ENCODE measurements around the gene JADE3. TPM values are rescaled to one million over a fixed set of nuclear protein-coding genes. Genes with fewer than 3 reads are reported as not detected.
A peak's percentile ranks its signal among the peaks of the same experiment; 100 is the strongest.

Gene JADE3
- total RNA-seq (17.3 and 18.6 TPM in 2 replicates), polyA plus RNA-seq (5.9 and 6.4 TPM in 2 replicates)

DNA sequence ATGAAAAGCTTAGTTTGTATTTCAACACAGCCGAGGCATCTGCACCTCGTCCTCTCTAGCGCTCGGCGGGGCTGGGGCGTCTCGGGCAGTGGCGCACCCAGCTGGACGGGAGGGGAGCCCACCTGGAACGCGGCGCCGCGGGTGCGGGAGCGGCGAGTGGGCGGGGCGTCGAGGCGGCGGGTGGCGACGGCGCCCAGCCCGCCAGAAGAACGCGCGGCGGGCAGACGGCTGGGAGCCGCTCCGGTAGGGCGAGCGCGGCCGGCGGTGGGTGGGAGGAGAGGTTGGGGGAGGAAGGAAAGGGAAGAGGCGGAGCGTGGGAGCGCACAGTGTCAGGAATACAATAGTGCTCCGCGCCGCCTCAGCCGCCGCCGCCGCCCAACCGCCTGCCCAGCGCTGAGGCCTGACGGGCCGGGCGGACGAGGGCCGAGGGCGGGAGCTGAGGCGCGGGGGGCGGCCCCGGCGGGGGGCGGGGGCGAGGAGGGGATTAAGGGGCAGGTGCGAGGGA, at the start of gene JADE3:
TSS of gene JADE3 (plus strand) at position 324 of the 505 bp plus-strand sequence. CDS start 72,474 bp downstream, outside the sequence.
- WGBS (ENCODE audit: low lambda C conversion rate, missing lambda C conversion rate), result 45% methylated on average over 16 of the region's 64 CpGs
- H3K4me1 ChIP-seq (ENCODE audit: insufficient read depth), result peaks cover 4% of the 10 kb centered on the region
- H3K9me3 ChIP-seq (ENCODE audit: low read depth), result no peaks in the 10 kb centered on the region
- H3K27me3 ChIP-seq, result no peaks in the 10 kb centered on the region
- H4K20me1 ChIP-seq (ENCODE audit: insufficient read depth, poor library complexity, severe bottlenecking), result no peaks in the 10 kb centered on the region
- H3K27ac ChIP-seq, result peak within 1 kb of the TSS; percentile 67
- peak; percentile 83 for DNase-seq (ENCODE audit: low spot score)
- peak within 1 kb of the TSS; percentile 79 for H3K4me2 ChIP-seq
- H3K9me2 ChIP-seq (replicated peaks; ENCODE audit: insufficient read depth), result no peaks in the 10 kb centered on the region
- peak within 1 kb of the TSS; percentile 87 for H3K4me3 ChIP-seq
- no peaks in the 10 kb centered on the region for H3K36me3 ChIP-seq (replicated peaks; ENCODE audit: insufficient read depth, low read depth)
- peak within 1 kb of the TSS; percentile 45 for H2AFZ ChIP-seq
- TF ChIP-seq EZH2phosphoT487 (IDR thresholded peaks at IDR 0.05; ENCODE audit: low read depth, severe bottlenecking, unreplicated experiment) (no peak), EZH2 (IDR thresholded peaks at IDR 0.05; ENCODE audit: borderline replicate concordance) (no peak)
- TF ChIP-seq, protein P1, sequence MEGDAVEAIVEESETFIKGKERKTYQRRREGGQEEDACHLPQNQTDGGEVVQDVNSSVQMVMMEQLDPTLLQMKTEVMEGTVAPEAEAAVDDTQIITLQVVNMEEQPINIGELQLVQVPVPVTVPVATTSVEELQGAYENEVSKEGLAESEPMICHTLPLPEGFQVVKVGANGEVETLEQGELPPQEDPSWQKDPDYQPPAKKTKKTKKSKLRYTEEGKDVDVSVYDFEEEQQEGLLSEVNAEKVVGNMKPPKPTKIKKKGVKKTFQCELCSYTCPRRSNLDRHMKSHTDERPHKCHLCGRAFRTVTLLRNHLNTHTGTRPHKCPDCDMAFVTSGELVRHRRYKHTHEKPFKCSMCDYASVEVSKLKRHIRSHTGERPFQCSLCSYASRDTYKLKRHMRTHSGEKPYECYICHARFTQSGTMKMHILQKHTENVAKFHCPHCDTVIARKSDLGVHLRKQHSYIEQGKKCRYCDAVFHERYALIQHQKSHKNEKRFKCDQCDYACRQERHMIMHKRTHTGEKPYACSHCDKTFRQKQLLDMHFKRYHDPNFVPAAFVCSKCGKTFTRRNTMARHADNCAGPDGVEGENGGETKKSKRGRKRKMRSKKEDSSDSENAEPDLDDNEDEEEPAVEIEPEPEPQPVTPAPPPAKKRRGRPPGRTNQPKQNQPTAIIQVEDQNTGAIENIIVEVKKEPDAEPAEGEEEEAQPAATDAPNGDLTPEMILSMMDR (IDR thresholded peaks at IDR 0.05; ENCODE audit: poor library complexity), result no peak
- peaks cover 38% of the 10 kb centered on the region for H3K79me2 ChIP-seq

DNA sequence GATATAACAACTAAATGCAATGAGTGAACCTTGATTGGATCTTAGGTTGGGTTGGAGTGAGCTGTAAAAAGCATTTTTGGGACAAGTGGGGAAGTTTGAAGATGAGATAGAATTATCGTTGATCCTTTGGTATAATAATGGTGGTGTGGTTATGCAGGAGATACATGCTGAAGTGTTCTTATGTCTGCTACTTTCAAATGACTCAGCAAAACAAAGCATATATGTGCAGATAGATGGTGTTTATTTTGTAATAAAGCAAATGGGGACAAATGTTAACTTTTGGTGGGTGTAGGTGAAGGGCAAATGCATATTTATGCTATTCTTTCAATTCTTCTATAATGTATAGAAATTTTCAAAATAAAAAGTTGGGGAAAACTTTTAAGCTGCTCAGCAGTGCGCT, 49.1 kb upstream of the JADE3 start:
- Histone ChIP-seq H3K27ac (no peak overlapping the region), H3K4me1 (ENCODE audit: insufficient read depth) (no peaks in the 10 kb centered on the region), H2AFZ (no peak overlapping the region), H3K9me2 (replicated peaks; ENCODE audit: insufficient read depth) (no peaks in the 10 kb centered on the region), H3K9me3 (ENCODE audit: low read depth) (no peaks in the 10 kb centered on the region), H3K36me3 (replicated peaks; ENCODE audit: insufficient read depth, low read depth) (no peaks in the 10 kb centered on the region), H3K4me3 (no peak overlapping the region), H3K79me2 (no peaks in the 10 kb centered on the region), H3K4me2 (no peak overlapping the region), H4K20me1 (ENCODE audit: insufficient read depth, poor library complexity, severe bottlenecking) (no peaks in the 10 kb centered on the region), H3K27me3 (no peaks in the 10 kb centered on the region)
- WGBS (ENCODE audit: low lambda C conversion rate, missing lambda C conversion rate), result 88% methylated on average over 2 of the region's 2 CpGs
- TF ChIP-seq EZH2 (IDR thresholded peaks at IDR 0.05; ENCODE audit: borderline replicate concordance) (no peak), EZH2phosphoT487 (IDR thresholded peaks at IDR 0.05; ENCODE audit: low read depth, severe bottlenecking, unreplicated experiment) (no peak)
- TF ChIP-seq, protein P1 (IDR thresholded peaks at IDR 0.05; ENCODE audit: poor library complexity), result no peak
- no peak for DNase-seq (ENCODE audit: low spot score)

DNA sequence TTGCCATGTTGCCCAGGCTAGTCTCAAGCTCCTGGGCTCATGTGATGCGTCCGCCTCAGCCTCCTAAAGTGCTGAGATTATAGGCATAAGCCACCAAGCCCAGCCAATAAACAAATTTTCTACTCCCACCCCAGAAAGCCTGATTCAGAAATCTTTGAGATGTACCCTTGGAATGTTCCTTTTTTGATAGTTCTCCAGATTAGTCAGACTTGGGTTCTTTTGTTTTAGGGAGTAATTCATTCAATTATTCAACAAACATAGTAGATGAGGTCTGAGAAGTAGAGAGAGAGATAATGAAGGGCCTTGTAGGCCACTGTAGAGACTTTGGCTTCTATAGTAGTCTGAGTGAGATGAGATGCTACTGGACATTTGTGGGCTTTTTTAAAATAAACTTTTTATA, 47.6 kb upstream of the JADE3 start:
- DNase-seq (ENCODE audit: low spot score), result no peak
- WGBS (ENCODE audit: low lambda C conversion rate, missing lambda C conversion rate), result 96% methylated on average over 2 of the region's 2 CpGs
- H4K20me1 ChIP-seq (ENCODE audit: insufficient read depth, poor library complexity, severe bottlenecking), result no peaks in the 10 kb centered on the region
- H3K27ac ChIP-seq, result no peak overlapping the region
- TF ChIP-seq, protein P1 (IDR thresholded peaks at IDR 0.05; ENCODE audit: poor library complexity), result no peak
- TF ChIP-seq EZH2phosphoT487 (IDR thresholded peaks at IDR 0.05; ENCODE audit: low read depth, severe bottlenecking, unreplicated experiment) (no peak), EZH2 (IDR thresholded peaks at IDR 0.05; ENCODE audit: borderline replicate concordance) (no peak)
- H3K9me3 ChIP-seq (ENCODE audit: low read depth), result no peaks in the 10 kb centered on the region
- H3K4me1 ChIP-seq (ENCODE audit: insufficient read depth), result no peaks in the 10 kb centered on the region
- no peaks in the 10 kb centered on the region for H3K36me3 ChIP-seq (replicated peaks; ENCODE audit: insufficient read depth, low read depth)
- no peak overlapping the region for H3K4me2 ChIP-seq
- no peaks in the 10 kb centered on the region for H3K79me2 ChIP-seq
- no peak overlapping the region for H3K4me3 ChIP-seq
- no peaks in the 10 kb centered on the region for H3K9me2 ChIP-seq (replicated peaks; ENCODE audit: insufficient read depth)
- no peaks in the 10 kb centered on the region for H3K27me3 ChIP-seq
- no peak overlapping the region for H2AFZ ChIP-seq
